PFSK-1 (cell line): ENCODE data around the gene THSD7B.

Experiments used
- FOXP2 ChIP-seq: optimal IDR thresholded peaks from 2 replicates; pipeline ENCODE3; 2011; ENCODE audit warnings: borderline replicate concordance, control low read depth, inconsistent platforms; ENCODE audit not compliant: insufficient read depth; ENCODE audit errors: extremely low read length, extremely low read depth
- POLR2AphosphoS5 ChIP-seq: IDR thresholded peaks from 2 replicates; pipeline ENCODE4 v1.6.1; 2012; ENCODE audit warnings: low read depth, mild to moderate bottlenecking, control low read depth, low read length, moderate library complexity
- SIN3A ChIP-seq: IDR thresholded peaks from 2 replicates; pipeline ENCODE4 v1.6.1; 2012; ENCODE audit warnings: mild to moderate bottlenecking, low read length, moderate library complexity, borderline replicate concordance; ENCODE audit not compliant: insufficient read depth
- TAF1 ChIP-seq: IDR thresholded peaks from 2 replicates; pipeline ENCODE4 v1.6.1; 2012; ENCODE audit warnings: low read length, control low read depth, borderline replicate concordance; ENCODE audit not compliant: insufficient read depth
- TF ChIP-seq, protein P1 (sequence below), 2 experiments: IDR thresholded peaks; 2 replicates each; pipeline versions ENCODE4 v1.6.1 to v1.8.0; 2011 to 2012; ENCODE audit warnings: low read depth in 2 of 2, low read length in 2 of 2, control low read depth in 1 of 2, inconsistent platforms in 1 of 2, mild to moderate bottlenecking in 1 of 2, moderate library complexity in 1 of 2; ENCODE audit not compliant: insufficient read depth in 1 of 2

The THSD7B gene

DNA sequence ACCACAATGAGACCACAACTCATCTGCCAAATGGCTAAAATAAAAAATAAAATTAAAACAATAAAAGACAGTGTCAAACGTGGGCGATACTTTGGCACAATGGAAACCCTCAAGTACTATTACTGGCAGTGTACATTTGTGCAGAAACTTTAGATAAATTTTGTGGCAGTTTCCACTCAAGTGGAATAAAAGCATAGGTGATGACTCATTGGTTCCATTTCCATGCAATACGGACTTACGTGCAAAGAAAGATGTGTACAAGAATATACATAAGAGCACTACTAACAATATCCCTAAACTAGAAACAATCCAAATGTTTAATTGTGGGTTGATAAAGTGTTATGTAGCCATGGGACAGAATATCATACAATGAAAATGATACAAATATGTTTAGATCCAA is 940.0 kb downstream of the THSD7B start:
- TF ChIP-seq TAF1 (no peak), POLR2AphosphoS5 (no peak), SIN3A (no peak), FOXP2 (no peak)
- TF ChIP-seq, protein P1, sequence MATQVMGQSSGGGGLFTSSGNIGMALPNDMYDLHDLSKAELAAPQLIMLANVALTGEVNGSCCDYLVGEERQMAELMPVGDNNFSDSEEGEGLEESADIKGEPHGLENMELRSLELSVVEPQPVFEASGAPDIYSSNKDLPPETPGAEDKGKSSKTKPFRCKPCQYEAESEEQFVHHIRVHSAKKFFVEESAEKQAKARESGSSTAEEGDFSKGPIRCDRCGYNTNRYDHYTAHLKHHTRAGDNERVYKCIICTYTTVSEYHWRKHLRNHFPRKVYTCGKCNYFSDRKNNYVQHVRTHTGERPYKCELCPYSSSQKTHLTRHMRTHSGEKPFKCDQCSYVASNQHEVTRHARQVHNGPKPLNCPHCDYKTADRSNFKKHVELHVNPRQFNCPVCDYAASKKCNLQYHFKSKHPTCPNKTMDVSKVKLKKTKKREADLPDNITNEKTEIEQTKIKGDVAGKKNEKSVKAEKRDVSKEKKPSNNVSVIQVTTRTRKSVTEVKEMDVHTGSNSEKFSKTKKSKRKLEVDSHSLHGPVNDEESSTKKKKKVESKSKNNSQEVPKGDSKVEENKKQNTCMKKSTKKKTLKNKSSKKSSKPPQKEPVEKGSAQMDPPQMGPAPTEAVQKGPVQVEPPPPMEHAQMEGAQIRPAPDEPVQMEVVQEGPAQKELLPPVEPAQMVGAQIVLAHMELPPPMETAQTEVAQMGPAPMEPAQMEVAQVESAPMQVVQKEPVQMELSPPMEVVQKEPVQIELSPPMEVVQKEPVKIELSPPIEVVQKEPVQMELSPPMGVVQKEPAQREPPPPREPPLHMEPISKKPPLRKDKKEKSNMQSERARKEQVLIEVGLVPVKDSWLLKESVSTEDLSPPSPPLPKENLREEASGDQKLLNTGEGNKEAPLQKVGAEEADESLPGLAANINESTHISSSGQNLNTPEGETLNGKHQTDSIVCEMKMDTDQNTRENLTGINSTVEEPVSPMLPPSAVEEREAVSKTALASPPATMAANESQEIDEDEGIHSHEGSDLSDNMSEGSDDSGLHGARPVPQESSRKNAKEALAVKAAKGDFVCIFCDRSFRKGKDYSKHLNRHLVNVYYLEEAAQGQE (IDR thresholded peaks at IDR 0.05; ENCODE audit: insufficient read depth in 1 of 2, low read depth in 2 of 2, low read length in 2 of 2) = no peak

DNA sequence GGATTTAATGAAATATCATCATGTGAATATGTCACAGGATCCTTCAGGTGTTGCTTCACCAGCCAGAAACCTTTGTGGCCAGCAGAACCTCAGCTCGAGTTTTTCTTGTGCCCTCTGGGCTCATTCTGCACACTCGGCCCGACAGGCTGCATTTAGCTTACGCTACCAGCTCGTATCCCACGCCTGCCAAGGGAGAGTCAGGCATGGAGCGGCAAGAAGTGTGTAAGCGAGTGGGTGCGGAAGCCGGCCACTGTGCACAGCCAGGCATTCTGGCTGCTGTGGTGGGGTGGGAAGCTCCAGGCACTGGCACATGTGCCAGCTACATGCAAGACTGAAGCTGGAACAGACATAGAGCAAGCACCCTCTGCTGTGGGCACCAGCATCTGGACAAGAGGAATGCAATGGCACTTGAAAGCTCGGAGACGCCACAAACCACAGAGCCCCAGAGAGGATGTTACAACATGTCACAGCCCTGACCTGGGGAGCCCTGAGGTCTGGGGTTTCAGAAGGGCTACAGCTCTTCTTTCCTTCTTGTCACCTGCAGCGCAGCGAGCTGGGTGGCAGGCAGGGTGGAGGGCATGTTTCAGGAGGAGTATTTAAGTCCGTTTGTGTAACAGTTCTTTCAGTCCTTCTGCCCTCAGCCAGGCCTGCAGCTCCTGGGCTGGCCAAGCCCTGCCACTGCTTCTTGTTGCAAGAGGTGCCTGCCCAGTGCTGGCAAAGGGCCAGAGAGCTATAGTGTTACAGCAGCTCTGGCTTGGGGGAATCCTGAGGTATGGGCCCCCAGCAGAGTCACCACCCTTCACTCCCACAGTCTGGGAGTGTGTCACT is 941.7 kb downstream of the THSD7B start:
- no peak for TF ChIP-seq FOXP2
- no peak for TF ChIP-seq POLR2AphosphoS5
- no peak for TF ChIP-seq TAF1
- TF ChIP-seq, protein P1 (IDR thresholded peaks at IDR 0.05; ENCODE audit: insufficient read depth in 1 of 2, low read depth in 2 of 2, low read length in 2 of 2) = no peak
- TF ChIP-seq SIN3A = no peak

DNA sequence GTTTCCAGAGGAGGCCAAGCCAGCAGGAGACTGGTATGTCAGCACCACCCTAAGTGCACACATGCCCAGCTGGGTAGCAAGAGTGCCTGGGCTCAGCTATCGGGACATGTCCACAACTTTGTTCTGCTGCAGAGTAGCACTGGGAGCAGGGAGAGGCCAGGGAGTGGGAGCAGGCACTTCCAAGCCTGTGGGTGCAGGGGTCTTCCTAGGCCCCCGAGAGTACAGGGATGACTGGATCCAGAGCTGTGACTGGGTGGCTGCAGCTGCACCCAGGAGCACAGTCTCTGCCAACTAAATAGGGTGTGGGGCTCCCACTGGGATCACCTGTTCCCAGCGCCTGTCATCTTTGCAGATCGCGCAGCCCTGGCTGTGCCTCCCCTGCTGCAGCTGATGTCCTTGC is 943.0 kb downstream of the THSD7B start:
- TF ChIP-seq, protein P1 (IDR thresholded peaks at IDR 0.05; ENCODE audit: insufficient read depth in 1 of 2, low read depth in 2 of 2, low read length in 2 of 2) = no peak
- TF ChIP-seq FOXP2 (no peak), TAF1 (no peak), POLR2AphosphoS5 (no peak), SIN3A (no peak)

DNA sequence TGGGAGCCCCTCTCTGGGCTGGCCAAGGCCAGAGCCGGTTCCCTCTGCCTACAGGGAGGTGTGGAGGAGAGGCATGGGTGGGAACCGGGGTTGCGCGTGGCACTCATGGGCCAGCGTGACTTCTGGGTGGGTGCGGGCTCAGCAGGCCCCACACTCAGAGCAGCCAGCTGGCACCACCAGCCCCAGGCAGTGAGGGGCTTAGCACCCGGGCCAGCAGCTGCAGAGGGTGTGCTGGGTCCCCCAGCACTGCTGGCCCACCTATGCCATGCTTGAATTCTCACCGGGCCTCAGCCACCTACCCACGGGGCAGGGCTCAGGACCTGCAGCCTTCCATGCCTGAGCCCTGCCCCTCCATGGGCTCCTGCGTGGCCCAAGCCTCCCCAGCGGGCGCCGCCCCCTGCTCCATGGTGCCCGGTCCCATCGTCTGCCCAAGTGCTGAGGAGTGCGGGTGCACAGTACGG is 950.4 kb downstream of the THSD7B start:
- TF ChIP-seq, protein P1 (IDR thresholded peaks at IDR 0.05; ENCODE audit: insufficient read depth in 1 of 2, low read depth in 2 of 2, low read length in 2 of 2) = no peak
- no peak for TF ChIP-seq SIN3A
- no peak for TF ChIP-seq TAF1
- no peak for TF ChIP-seq POLR2AphosphoS5
- no peak for TF ChIP-seq FOXP2
